CD8-positive, alpha-beta memory T cell (primary cell): ENCODE measurements around the gene FSTL4. TPM values are rescaled to one million over a fixed set of nuclear protein-coding genes. Genes with fewer than 3 reads are reported as not detected.
A peak's percentile ranks its signal among the peaks of the same experiment; 100 is the strongest.

Source experiments
- CTCF ChIA-PET: fragments of 350-600 bp; sonication (Branson Sonifier 250); formaldehyde crosslinking; loops from one replicate; lab custom pipeline; 2021; ENCODE audit warnings: antibody characterized with exemption; lab: Charles Lee
- POLR2A ChIA-PET: fragments of 350-600 bp; sonication (Branson Sonifier 250); formaldehyde crosslinking; loops from one replicate; lab custom pipeline; 2021; ENCODE audit warnings: antibody characterized with exemption; lab: Charles Lee
- DNase-seq, 5 donors: peaks; one replicate each; pipeline versions ENCODE4 v3.0.0 to v3.0.0-alpha.2; 2020 to 2022; ENCODE audit warnings: mixed read lengths in 1 of 5
- H3K27ac ChIP-seq: one replicate; pipeline ENCODE4 v1.7.0; 2013; ENCODE audit warnings: low read depth, mild to moderate bottlenecking, low read length, moderate library complexity
- H3K27me3 ChIP-seq: 2 replicates; pipeline ENCODE4 v1.7.0; 2013; ENCODE audit warnings: low read length, mild to moderate bottlenecking; ENCODE audit not compliant: insufficient read depth, poor library complexity, severe bottlenecking
- H3K36me3 ChIP-seq: 2 replicates; pipeline ENCODE4 v1.7.0; 2013; ENCODE audit warnings: mild to moderate bottlenecking, low read length, moderate library complexity; ENCODE audit not compliant: insufficient read depth
- H3K4me1 ChIP-seq: 2 replicates; pipeline ENCODE4 v1.7.0; 2013; ENCODE audit warnings: mild to moderate bottlenecking, low read length, moderate library complexity; ENCODE audit not compliant: insufficient read depth
- H3K4me3 ChIP-seq: 2 replicates; pipeline ENCODE4 v1.7.0; 2013; ENCODE audit warnings: mild to moderate bottlenecking, low read length
- H3K9me3 ChIP-seq: 2 replicates; pipeline ENCODE4 v1.7.0; 2013; ENCODE audit warnings: mild to moderate bottlenecking, low read length
- H3K27ac Mint-ChIP-seq, 8 donors: one replicate each; pipeline ENCODE4 v1.8.0; 2020 to 2021; ENCODE audit warnings: mixed read lengths in 8 of 8, mild to moderate bottlenecking in 6 of 8, inconsistent platforms in 3 of 8, moderate library complexity in 3 of 8
- H3K27me3 Mint-ChIP-seq, 2 donors: one replicate each; pipeline ENCODE4 v1.8.0; 2020 to 2021; ENCODE audit warnings: mixed read lengths in 2 of 2, mild to moderate bottlenecking in 1 of 2, moderate library complexity in 1 of 2
- H3K36me3 Mint-ChIP-seq, 3 donors: one replicate each; pipeline ENCODE4 v1.8.0; 2020 to 2021; ENCODE audit warnings: mixed read lengths in 3 of 3, inconsistent platforms in 1 of 3, mild to moderate bottlenecking in 1 of 3
- H3K4me1 Mint-ChIP-seq, 3 donors: one replicate each; pipeline ENCODE4 v1.8.0; 2020 to 2021; ENCODE audit warnings: mixed read lengths in 3 of 3, inconsistent platforms in 1 of 3, mild to moderate bottlenecking in 1 of 3
- H3K4me3 Mint-ChIP-seq, 7 donors: one replicate each; pipeline ENCODE4 v1.8.0; 2020 to 2021; ENCODE audit warnings: mixed read lengths in 7 of 7, mild to moderate bottlenecking in 6 of 7, moderate library complexity in 4 of 7, inconsistent platforms in 2 of 7
- H3K9me3 Mint-ChIP-seq, 5 donors: one replicate each; pipeline ENCODE4 v1.8.0; 2020 to 2022; ENCODE audit warnings: mixed read lengths in 5 of 5, mild to moderate bottlenecking in 3 of 5, moderate library complexity in 2 of 5, inconsistent platforms in 1 of 5
- polyA plus RNA-seq: library from polyadenylated mRNA; unstranded; fragments of 300-500 nt; fragmentation: Illumina TruSeq; gene quantifications from one replicate; pipeline ENCODE4 v1.2.3, GENCODE V29; 2021
- total RNA-seq, 2 experiments: library from RNA; stranded (reverse); gene quantifications; one replicate each; pipeline ENCODE4 v1.2.3, GENCODE V29; 2021

FSTL4 gene
- total and polyA plus RNA-seq, 3 experiments from 2014 or later, result 0.33 TPM; not detected in 2

DNA sequence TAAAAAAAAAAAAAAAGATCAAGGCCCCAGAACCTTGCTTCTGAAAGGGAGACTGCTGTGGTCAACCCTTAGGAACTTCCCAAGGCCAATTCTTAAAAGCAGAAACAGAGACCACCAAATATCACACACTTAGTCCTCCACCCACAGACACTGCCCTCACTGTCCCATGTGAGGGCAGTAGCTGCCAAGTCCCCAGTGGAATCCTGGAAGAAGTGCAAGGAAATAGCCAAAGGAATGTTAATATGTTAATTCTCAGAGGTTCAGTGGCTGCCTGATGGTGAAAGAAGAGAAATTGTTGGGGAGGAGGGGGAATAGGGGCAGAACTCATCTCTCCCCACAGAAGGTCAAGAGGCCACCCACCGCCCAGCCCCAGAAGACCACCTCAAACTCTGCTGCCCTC, 23.1 kb downstream of the FSTL4 start:
- no peak overlapping the region for H3K4me3 ChIP-seq
- H3K36me3 ChIP-seq, result no peaks in the 10 kb centered on the region
- Mint-ChIP-seq H3K9me3 (no peaks in the 10 kb centered on the region), H3K4me1 (no peaks in the 10 kb centered on the region), H3K27ac (no peak overlapping the region), H3K36me3 (no peaks in the 10 kb centered on the region), H3K27me3 (peaks cover 6 to 11% of the 10 kb centered on the region in 2 donors), H3K4me3 (no peak overlapping the region)
- CTCF ChIA-PET, result no interaction called here
- H3K4me1 ChIP-seq, result no peaks in the 10 kb centered on the region
- POLR2A ChIA-PET, result no interaction called here
- no peak for DNase-seq
- H3K9me3 ChIP-seq, result no peaks in the 10 kb centered on the region
- no peaks in the 10 kb centered on the region for H3K27me3 ChIP-seq
- no peak overlapping the region for H3K27ac ChIP-seq

DNA sequence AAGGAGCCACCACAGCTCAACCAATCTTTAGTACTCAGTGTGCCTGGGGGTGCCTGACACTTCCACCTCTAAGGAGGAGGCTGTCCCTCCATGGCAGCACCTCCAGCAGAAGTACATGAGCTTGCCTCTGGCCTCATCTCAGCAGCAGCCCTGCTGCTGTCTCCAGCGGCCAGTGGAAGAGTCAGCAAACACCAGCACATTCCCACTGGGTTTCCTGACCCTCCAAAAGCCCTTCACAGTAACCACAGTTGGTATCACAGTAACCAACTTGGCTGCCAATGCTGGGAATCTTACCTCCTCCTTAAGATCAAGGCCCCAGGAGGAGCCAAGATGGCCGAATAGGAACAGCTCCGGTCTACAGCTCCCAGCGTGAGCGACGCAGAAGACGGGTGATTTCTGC, 29.4 kb downstream of the FSTL4 start:
- H3K9me3 ChIP-seq, result no peaks in the 10 kb centered on the region
- H3K9me3 Mint-ChIP-seq, result peaks cover 0 to 3% (median 0%) of the 10 kb centered on the region in 5 donors

GRCh38 chr5:133581918-133582317, 30.4 kb downstream of the FSTL4 start:
- H3K9me3 ChIP-seq, result no peaks in the 10 kb centered on the region
- Mint-ChIP-seq H3K4me1 (no peaks in the 10 kb centered on the region), H3K9me3 (peaks cover 0 to 3% (median 0%) of the 10 kb centered on the region in 5 donors), H3K27me3 (peaks cover 10 to 46% of the 10 kb centered on the region in 2 donors), H3K4me3 (no peak overlapping the region), H3K36me3 (no peaks in the 10 kb centered on the region), H3K27ac (no peak overlapping the region)
- no peaks in the 10 kb centered on the region for H3K27me3 ChIP-seq
- no peaks in the 10 kb centered on the region for H3K36me3 ChIP-seq
- no peak for DNase-seq
- H3K4me1 ChIP-seq, result no peaks in the 10 kb centered on the region
- H3K4me3 ChIP-seq, result no peak overlapping the region
- H3K27ac ChIP-seq, result no peak overlapping the region
- CTCF ChIA-PET, result no interaction called here
- POLR2A ChIA-PET, result no interaction called here

More for the DNA sequence above, 29.4 kb downstream of the FSTL4 start:
- Histone ChIP-seq H3K27me3 (no peaks in the 10 kb centered on the region), H3K27ac (no peak overlapping the region), H3K36me3 (no peaks in the 10 kb centered on the region), H3K4me3 (no peak overlapping the region), H3K4me1 (no peaks in the 10 kb centered on the region)
- Mint-ChIP-seq H3K36me3 (no peaks in the 10 kb centered on the region), H3K27me3 (peaks cover 10 to 43% of the 10 kb centered on the region in 2 donors), H3K27ac (peak overlapping the region in 1 of 8 donors; percentile 23), H3K4me3 (peak overlapping the region in 1 of 7 donors; percentile 23), H3K4me1 (no peaks in the 10 kb centered on the region)
- POLR2A ChIA-PET, result no interaction called here
- CTCF ChIA-PET, result no interaction called here
- DNase-seq, result no peak

DNA sequence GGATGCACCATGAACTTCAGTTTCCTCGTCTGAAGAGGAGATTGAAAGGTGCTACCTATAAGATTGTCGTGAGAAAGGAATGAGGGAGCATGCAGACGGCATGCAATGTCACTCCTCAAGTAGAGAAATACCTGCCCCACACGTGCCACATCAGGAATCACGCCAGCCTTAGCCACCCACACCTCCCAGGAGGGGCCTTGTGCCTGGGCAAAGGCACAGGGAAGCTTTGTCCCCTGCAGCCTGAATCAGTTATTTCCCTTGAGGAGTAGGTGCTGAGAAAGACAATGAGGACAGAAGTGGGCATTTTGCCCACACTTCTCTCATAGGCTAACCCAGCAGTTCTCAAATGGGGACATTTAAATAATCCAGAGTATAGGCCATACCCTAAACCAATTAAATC, 31.0 kb downstream of the FSTL4 start:
- Histone ChIP-seq H3K9me3 (no peaks in the 10 kb centered on the region), H3K4me3 (no peak overlapping the region), H3K4me1 (no peaks in the 10 kb centered on the region), H3K36me3 (no peaks in the 10 kb centered on the region), H3K27me3 (no peaks in the 10 kb centered on the region), H3K27ac (no peak overlapping the region)
- H3K4me3 Mint-ChIP-seq, result no peak overlapping the region
- peaks cover 11 to 47% of the 10 kb centered on the region in 2 donors for H3K27me3 Mint-ChIP-seq
- CTCF ChIA-PET, result no interaction called here
- no peak for DNase-seq
- H3K4me1 Mint-ChIP-seq, result no peaks in the 10 kb centered on the region
- H3K36me3 Mint-ChIP-seq, result no peaks in the 10 kb centered on the region
- POLR2A ChIA-PET, result no interaction called here
- H3K9me3 Mint-ChIP-seq, result peaks cover 0 to 3% (median 0%) of the 10 kb centered on the region in 5 donors
- H3K27ac Mint-ChIP-seq, result no peak overlapping the region

DNA sequence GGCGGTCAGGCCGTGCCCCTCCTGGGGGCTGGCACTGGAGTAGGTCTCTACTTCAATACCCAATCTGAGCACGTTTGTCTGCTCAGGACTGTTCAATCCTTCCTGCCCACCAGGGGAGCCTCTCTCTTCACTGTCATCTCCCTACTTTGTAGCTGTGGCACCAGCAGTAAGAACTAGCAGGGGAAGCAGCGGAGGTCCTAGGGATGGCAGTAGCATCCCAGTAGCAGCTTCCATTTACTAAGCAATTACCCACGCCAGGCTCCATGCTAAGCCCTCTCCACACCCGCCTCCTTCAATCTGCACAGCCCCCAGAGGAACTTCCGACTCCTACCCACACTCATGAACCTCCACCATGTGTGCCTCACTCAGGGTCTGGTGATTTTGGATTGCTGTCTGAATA, 31.7 kb downstream of the FSTL4 start:
- Histone ChIP-seq H3K27me3 (no peaks in the 10 kb centered on the region), H3K36me3 (no peaks in the 10 kb centered on the region), H3K27ac (no peak overlapping the region), H3K4me1 (no peaks in the 10 kb centered on the region), H3K9me3 (no peaks in the 10 kb centered on the region), H3K4me3 (no peak overlapping the region)
- no peak for DNase-seq
- H3K27me3 Mint-ChIP-seq, result peaks cover 11 to 51% of the 10 kb centered on the region in 2 donors
- H3K4me1 Mint-ChIP-seq, result no peaks in the 10 kb centered on the region
- CTCF ChIA-PET, result no interaction called here
- POLR2A ChIA-PET, result no interaction called here
- H3K27ac Mint-ChIP-seq, result no peak overlapping the region
- H3K4me3 Mint-ChIP-seq, result no peak overlapping the region
- H3K9me3 Mint-ChIP-seq, result peaks cover 0 to 3% (median 0%) of the 10 kb centered on the region in 5 donors
- no peaks in the 10 kb centered on the region for H3K36me3 Mint-ChIP-seq

DNA sequence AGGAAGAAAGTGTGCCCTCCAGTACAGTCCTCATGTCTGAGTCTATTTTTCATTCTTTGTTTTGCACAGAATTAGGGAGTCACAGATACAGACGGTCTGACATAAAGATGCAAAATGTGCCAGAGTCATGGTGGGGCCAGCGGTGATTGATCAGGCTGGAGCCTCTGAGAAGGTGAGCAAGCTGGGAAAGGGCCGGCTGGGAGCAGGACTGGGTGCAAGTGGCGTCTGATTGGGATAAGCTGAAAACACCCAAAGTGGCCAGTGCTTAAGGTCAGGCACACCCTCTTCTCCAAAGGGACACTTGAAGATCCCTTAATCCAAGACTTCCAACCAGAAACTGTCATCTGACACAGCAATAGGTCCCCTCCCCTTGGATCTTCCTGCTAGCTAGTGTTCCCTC, 32.6 kb downstream of the FSTL4 start:
- Histone ChIP-seq H3K4me1 (no peaks in the 10 kb centered on the region), H3K27me3 (no peaks in the 10 kb centered on the region), H3K9me3 (no peaks in the 10 kb centered on the region), H3K36me3 (no peaks in the 10 kb centered on the region), H3K27ac (no peak overlapping the region), H3K4me3 (no peak overlapping the region)
- no peaks in the 10 kb centered on the region for H3K36me3 Mint-ChIP-seq
- POLR2A ChIA-PET, result no interaction called here
- no peak overlapping the region for H3K27ac Mint-ChIP-seq
- H3K4me1 Mint-ChIP-seq, result no peaks in the 10 kb centered on the region
- no peak for DNase-seq
- H3K4me3 Mint-ChIP-seq, result no peak overlapping the region
- H3K27me3 Mint-ChIP-seq, result peaks cover 11 to 55% of the 10 kb centered on the region in 2 donors
- peaks cover 0 to 3% (median 0%) of the 10 kb centered on the region in 5 donors for H3K9me3 Mint-ChIP-seq
- CTCF ChIA-PET, result no interaction called here

DNA sequence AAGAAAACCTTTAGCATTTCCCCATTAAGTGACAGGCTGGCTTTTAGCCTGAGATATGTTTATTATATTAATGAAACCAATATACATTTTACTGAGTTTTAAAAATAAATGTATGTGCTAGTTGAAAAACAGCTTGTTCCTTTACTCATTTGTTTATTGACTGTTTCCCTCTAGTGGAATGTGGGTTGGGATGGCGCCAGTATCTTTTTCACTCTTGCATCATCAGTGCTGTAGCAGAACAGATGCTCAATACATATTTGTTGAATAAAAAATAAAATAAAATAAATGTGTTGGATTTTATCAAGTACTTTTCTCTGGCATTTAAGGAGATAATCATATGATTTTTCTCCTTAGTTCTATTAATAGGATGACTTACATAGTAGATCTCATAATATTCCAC, 43.0 kb downstream of the FSTL4 start:
- Histone ChIP-seq H3K9me3 (no peaks in the 10 kb centered on the region), H3K4me3 (no peak overlapping the region), H3K36me3 (no peaks in the 10 kb centered on the region), H3K27me3 (no peaks in the 10 kb centered on the region), H3K27ac (no peak overlapping the region), H3K4me1 (no peaks in the 10 kb centered on the region)
- H3K9me3 Mint-ChIP-seq, result peaks cover 12 to 15% (median 13%) of the 10 kb centered on the region in 5 donors
- H3K4me3 Mint-ChIP-seq, result no peak overlapping the region
- H3K27me3 Mint-ChIP-seq, result peaks cover 6 to 56% of the 10 kb centered on the region in 2 donors
- ChIA-PET POLR2A (no interaction called here), CTCF (no interaction called here)
- H3K27ac Mint-ChIP-seq, result no peak overlapping the region
- no peak for DNase-seq
- H3K4me1 Mint-ChIP-seq, result no peaks in the 10 kb centered on the region
- H3K36me3 Mint-ChIP-seq, result peaks cover 0 to 2% (median 0%) of the 10 kb centered on the region in 3 donors

GRCh38 chr5:133565993-133566392, 46.3 kb downstream of the FSTL4 start:
- H3K4me1 Mint-ChIP-seq, result no peaks in the 10 kb centered on the region
- H3K36me3 Mint-ChIP-seq, result no peaks in the 10 kb centered on the region
- no peak overlapping the region for H3K4me3 ChIP-seq
- ChIA-PET POLR2A (no interaction called here), CTCF (no interaction called here)
- no peak overlapping the region for H3K27ac Mint-ChIP-seq
- no peaks in the 10 kb centered on the region for H3K9me3 ChIP-seq
- no peak overlapping the region for H3K4me3 Mint-ChIP-seq
- no peak overlapping the region for H3K27ac ChIP-seq
- H3K4me1 ChIP-seq, result no peaks in the 10 kb centered on the region
- H3K36me3 ChIP-seq, result no peaks in the 10 kb centered on the region
- H3K27me3 Mint-ChIP-seq, result peaks cover 6 to 45% of the 10 kb centered on the region in 2 donors
- H3K9me3 Mint-ChIP-seq, result peaks cover 0 to 4% (median 0%) of the 10 kb centered on the region in 5 donors
- no peak for DNase-seq
- no peaks in the 10 kb centered on the region for H3K27me3 ChIP-seq
